ENCODE results near the gene F7. TPM values are rescaled to one million over a fixed set of nuclear protein-coding genes. Genes with fewer than 3 reads are reported as not detected.

The F7 gene
- total RNA-seq, 1 experiment from 2014 or later: 0.26 TPM

- TF ChIP-seq GRHL2 (CRISPR knock-in tag; IDR thresholded peaks at IDR 0.05; ENCODE audit: insufficient replicate concordance, severe bottlenecking): no peak
- DNase-seq (ENCODE audit: low spot score): no peak
Observed at GRCh38 chr13:113112893-113113845, 7.6 kb downstream of the F7 start.

DNA sequence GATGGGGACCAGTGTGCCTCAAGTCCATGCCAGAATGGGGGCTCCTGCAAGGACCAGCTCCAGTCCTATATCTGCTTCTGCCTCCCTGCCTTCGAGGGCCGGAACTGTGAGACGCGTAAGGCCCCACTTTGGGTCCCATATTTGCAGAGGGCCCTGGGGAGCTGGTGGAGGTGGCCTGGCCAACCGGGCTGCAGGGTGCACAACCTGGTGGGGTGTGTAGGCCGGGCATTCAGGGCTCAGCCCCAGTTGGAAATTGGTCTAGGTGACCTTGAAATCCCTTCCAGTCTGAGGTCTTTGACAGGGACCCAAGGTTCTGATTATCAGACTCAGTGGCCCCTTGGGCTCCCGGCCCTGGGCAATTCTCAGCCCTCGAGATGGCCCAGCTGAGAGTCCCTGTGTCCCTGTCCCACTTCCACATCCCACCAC lies 8.3 kb downstream of the F7 start:
- no peak for ATAC-seq
- CTCF ChIA-PET: interaction anchor here (0.7 to 1.3 kb wide), 2 partner anchors 9 to 239 kb away, joined by 3 read pairs; partner anchors contain the start of gene F10
- H3K27ac Mint-ChIP-seq: no peak overlapping the region

More at GRCh38 chr13:113112893-113113845, 7.6 kb downstream of the F7 start:
- H3K4me1 Mint-ChIP-seq: no peaks in the 10 kb centered on the region
- H3K27ac Mint-ChIP-seq: no peak overlapping the region
- H3K27me3 Mint-ChIP-seq (ENCODE audit: low read depth): peaks cover 16% of the 10 kb centered on the region
- POLR2A ChIA-PET: no interaction called here
- no peak overlapping the region for H3K4me3 Mint-ChIP-seq
- H3K36me3 Mint-ChIP-seq: 0 out of 2 replicates have a peak, but pooled peaks cover 2% of the 10 kb centered on the region
- CTCF ChIA-PET: interaction anchor here (0.7 to 1.3 kb wide), 2 partner anchors 10 to 238 kb away, joined by 3 read pairs; partner anchors contain the start of gene F10
- no peak for ATAC-seq
- peaks cover 6% of the 10 kb centered on the region for H3K9me3 Mint-ChIP-seq

More for the DNA sequence above, 8.3 kb downstream of the F7 start:
- 0 out of 2 replicates have a peak, but pooled peaks cover 2% of the 10 kb centered on the region for H3K36me3 Mint-ChIP-seq
- no peaks in the 10 kb centered on the region for H3K4me1 Mint-ChIP-seq
- H3K27me3 Mint-ChIP-seq (ENCODE audit: low read depth): peaks cover 16% of the 10 kb centered on the region
- DNase-seq (ENCODE audit: low spot score): no peak
- no peak overlapping the region for H3K4me3 Mint-ChIP-seq
- peaks cover 6% of the 10 kb centered on the region for H3K9me3 Mint-ChIP-seq
- TF ChIP-seq ZNF671 (CRISPR knock-in tag; IDR thresholded peaks at IDR 0.05): no peak
- TF ChIP-seq ZMAT4 (CRISPR knock-in tag; IDR thresholded peaks at IDR 0.05): no peak
- TF ChIP-seq, protein P1, sequence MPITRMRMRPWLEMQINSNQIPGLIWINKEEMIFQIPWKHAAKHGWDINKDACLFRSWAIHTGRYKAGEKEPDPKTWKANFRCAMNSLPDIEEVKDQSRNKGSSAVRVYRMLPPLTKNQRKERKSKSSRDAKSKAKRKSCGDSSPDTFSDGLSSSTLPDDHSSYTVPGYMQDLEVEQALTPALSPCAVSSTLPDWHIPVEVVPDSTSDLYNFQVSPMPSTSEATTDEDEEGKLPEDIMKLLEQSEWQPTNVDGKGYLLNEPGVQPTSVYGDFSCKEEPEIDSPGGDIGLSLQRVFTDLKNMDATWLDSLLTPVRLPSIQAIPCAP (CRISPR knock-in tag; IDR thresholded peaks at IDR 0.05): no peak
- TF ChIP-seq NFYB (CRISPR knock-in tag; conservative IDR thresholded peaks at IDR 0.05; ENCODE audit: low read depth): no peak
- TF ChIP-seq, protein P2, sequence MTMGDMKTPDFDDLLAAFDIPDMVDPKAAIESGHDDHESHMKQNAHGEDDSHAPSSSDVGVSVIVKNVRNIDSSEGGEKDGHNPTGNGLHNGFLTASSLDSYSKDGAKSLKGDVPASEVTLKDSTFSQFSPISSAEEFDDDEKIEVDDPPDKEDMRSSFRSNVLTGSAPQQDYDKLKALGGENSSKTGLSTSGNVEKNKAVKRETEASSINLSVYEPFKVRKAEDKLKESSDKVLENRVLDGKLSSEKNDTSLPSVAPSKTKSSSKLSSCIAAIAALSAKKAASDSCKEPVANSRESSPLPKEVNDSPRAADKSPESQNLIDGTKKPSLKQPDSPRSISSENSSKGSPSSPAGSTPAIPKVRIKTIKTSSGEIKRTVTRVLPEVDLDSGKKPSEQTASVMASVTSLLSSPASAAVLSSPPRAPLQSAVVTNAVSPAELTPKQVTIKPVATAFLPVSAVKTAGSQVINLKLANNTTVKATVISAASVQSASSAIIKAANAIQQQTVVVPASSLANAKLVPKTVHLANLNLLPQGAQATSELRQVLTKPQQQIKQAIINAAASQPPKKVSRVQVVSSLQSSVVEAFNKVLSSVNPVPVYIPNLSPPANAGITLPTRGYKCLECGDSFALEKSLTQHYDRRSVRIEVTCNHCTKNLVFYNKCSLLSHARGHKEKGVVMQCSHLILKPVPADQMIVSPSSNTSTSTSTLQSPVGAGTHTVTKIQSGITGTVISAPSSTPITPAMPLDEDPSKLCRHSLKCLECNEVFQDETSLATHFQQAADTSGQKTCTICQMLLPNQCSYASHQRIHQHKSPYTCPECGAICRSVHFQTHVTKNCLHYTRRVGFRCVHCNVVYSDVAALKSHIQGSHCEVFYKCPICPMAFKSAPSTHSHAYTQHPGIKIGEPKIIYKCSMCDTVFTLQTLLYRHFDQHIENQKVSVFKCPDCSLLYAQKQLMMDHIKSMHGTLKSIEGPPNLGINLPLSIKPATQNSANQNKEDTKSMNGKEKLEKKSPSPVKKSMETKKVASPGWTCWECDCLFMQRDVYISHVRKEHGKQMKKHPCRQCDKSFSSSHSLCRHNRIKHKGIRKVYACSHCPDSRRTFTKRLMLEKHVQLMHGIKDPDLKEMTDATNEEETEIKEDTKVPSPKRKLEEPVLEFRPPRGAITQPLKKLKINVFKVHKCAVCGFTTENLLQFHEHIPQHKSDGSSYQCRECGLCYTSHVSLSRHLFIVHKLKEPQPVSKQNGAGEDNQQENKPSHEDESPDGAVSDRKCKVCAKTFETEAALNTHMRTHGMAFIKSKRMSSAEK (CRISPR knock-in tag; IDR thresholded peaks at IDR 0.05; ENCODE audit: borderline replicate concordance): no peak
- TF ChIP-seq RELA (CRISPR knock-in tag; IDR thresholded peaks at IDR 0.05; ENCODE audit: borderline replicate concordance): no peak
- no peak for TF ChIP-seq ZNF317 (CRISPR knock-in tag; IDR thresholded peaks at IDR 0.05; ENCODE audit: borderline replicate concordance, low read depth)
- no peak for TF ChIP-seq E2F4 (CRISPR knock-in tag; IDR thresholded peaks at IDR 0.05; ENCODE audit: borderline replicate concordance, low read depth)
- no peak for TF ChIP-seq TP53 (CRISPR knock-in tag; IDR thresholded peaks at IDR 0.05)
- TF ChIP-seq, protein P3, sequence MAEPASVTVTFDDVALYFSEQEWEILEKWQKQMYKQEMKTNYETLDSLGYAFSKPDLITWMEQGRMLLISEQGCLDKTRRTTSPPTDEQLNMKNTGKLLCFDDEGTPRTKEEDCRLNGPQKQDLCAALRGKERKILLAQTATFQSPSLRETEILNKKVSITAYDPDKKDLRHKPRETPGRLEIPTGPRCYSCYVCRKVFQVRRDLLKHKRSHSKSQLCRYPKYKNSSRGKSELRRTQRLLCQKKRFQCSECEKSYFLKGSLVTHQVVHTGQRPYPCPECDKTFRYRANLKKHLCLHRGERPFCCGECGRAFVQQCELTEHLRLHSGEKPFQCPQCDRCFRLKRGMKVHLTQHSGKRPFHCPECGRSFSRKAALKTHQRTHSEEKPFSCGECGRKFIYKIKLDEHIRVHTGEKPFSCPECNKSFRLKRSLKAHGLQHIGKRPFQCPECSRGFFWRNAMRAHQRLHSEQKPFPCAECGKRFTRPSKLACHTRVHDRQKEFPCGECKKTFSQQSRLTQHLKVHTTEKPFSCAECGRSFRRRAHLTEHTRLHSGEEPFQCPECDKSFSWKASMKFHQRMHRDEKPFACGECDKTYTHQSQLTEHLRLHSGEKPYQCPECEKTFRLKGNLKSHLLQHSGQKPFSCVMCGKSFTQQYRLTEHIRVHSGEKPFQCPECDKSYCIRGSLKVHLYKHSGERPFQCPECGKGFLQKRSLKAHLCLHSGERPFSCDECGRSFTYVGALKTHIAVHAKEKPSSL (CRISPR knock-in tag; conservative IDR thresholded peaks at IDR 0.05): no peak
- POLR2A ChIA-PET: no interaction called here

All from WTC11 (cell line).